ENCODE measurements around the gene PARVA.

Gene PARVA

GRCh38 chr11:12556155-12556554 lies 178.8 kb downstream of the PARVA start:
- DNase-seq (ENCODE audit: low read depth), result peak; percentile 42
- H3K4me3 ChIP-seq (ENCODE audit: low read depth, low read length), result no peak overlapping the region
- no peak for TF ChIP-seq CTCF (conservative IDR thresholded peaks at IDR 0.05; ENCODE audit: low read depth, low read length)

- peak; percentile 73 for DNase-seq (ENCODE audit: low read depth)
- no peak overlapping the region for H3K4me3 ChIP-seq (ENCODE audit: low read depth, low read length)
- no peak for TF ChIP-seq CTCF (conservative IDR thresholded peaks at IDR 0.05; ENCODE audit: low read depth, low read length)
These were observed 179.5 kb downstream of the PARVA start for GRCh38 chr11:12556788-12557384.

- no peak overlapping the region for H3K4me3 ChIP-seq (ENCODE audit: low read depth, low read length)
- no peak for TF ChIP-seq CTCF (conservative IDR thresholded peaks at IDR 0.05; ENCODE audit: low read depth, low read length)
- no peak for DNase-seq (ENCODE audit: low read depth)
These were observed 181.6 kb downstream of the PARVA start for GRCh38 chr11:12559011-12559410.

GRCh38 chr11:12560362-12560761 lies 183.0 kb downstream of the PARVA start:
- no peak for TF ChIP-seq CTCF (conservative IDR thresholded peaks at IDR 0.05; ENCODE audit: low read depth, low read length)
- DNase-seq (ENCODE audit: low read depth), result no peak
- no peak overlapping the region for H3K4me3 ChIP-seq (ENCODE audit: low read depth, low read length)

GRCh38 chr11:12560861-12561260 lies 183.5 kb downstream of the PARVA start:
- no peak overlapping the region for H3K4me3 ChIP-seq (ENCODE audit: low read depth, low read length)
- no peak for TF ChIP-seq CTCF (conservative IDR thresholded peaks at IDR 0.05; ENCODE audit: low read depth, low read length)
- no peak for DNase-seq (ENCODE audit: low read depth)

GRCh38 chr11:12564012-12564411 lies 186.6 kb downstream of the PARVA start:
- TF ChIP-seq CTCF (conservative IDR thresholded peaks at IDR 0.05; ENCODE audit: low read depth, low read length), result no peak
- no peak overlapping the region for H3K4me3 ChIP-seq (ENCODE audit: low read depth, low read length)
- DNase-seq (ENCODE audit: low read depth), result no peak

GRCh38 chr11:12565406-12565805 lies 188.0 kb downstream of the PARVA start:
- no peak overlapping the region for H3K4me3 ChIP-seq (ENCODE audit: low read depth, low read length)
- no peak for DNase-seq (ENCODE audit: low read depth)
- TF ChIP-seq CTCF (conservative IDR thresholded peaks at IDR 0.05; ENCODE audit: low read depth, low read length), result no peak
